GM23338 (cell line): ENCODE data around the gene ANKRD17. TPM values are rescaled to one million over a fixed set of nuclear protein-coding genes. Genes with fewer than 3 reads are reported as not detected.

Source experiments
- ATAC-seq: fragments of 200-7000 bp; cut with Tn5 transposase; 3 replicates; pipeline ENCODE4 v1.9.1; 2020
- DNase-seq: peaks from one replicate; pipeline ENCODE4 v3.0.0-alpha.2; 2015; ENCODE audit warnings: low spot score
- H2AFZ ChIP-seq: fragments of 200-600 bp; sonication (generic); 2 replicates; pipeline ENCODE4 v1.8.0; 2016; ENCODE audit warnings: antibody characterized with exemption, mild to moderate bottlenecking, moderate library complexity
- H3F3A ChIP-seq: fragments of 200-600 bp; sonication (generic); replicated peaks from 2 replicates; pipeline ENCODE4 v1.8.0; 2017; ENCODE audit warnings: antibody characterized with exemption, mixed run types, low read depth
- H3K27ac ChIP-seq: fragments of 200-600 bp; sonication (generic); 2 replicates; pipeline ENCODE4 v1.6.1; 2016; ENCODE audit warnings: low read depth
- H3K27me3 ChIP-seq: fragments of 200-600 bp; sonication (generic); 2 replicates; pipeline ENCODE4 v1.8.0; 2016; ENCODE audit warnings: mild to moderate bottlenecking, mixed run types, moderate library complexity; ENCODE audit not compliant: insufficient read depth
- H3K36me3 ChIP-seq: fragments of 200-600 bp; sonication (generic); 2 replicates; pipeline ENCODE4 v1.8.0; 2016; ENCODE audit warnings: mild to moderate bottlenecking; ENCODE audit not compliant: insufficient read depth
- H3K4me1 ChIP-seq: fragments of 200-600 bp; sonication (generic); 2 replicates; pipeline ENCODE4 v1.8.0; 2016; ENCODE audit warnings: mild to moderate bottlenecking, moderate library complexity; ENCODE audit not compliant: insufficient read depth
- H3K4me2 ChIP-seq: fragments of 200-600 bp; sonication (generic); 2 replicates; pipeline ENCODE4 v1.7.1; 2017; ENCODE audit warnings: mixed run types
- H3K4me3 ChIP-seq: fragments of 200-600 bp; sonication (generic); 2 replicates; pipeline ENCODE4 v1.6.1; 2016; ENCODE audit warnings: mixed run types
- H3K79me2 ChIP-seq: fragments of 200-600 bp; sonication (generic); replicated peaks from 2 replicates; pipeline ENCODE4 v1.8.0; 2017; ENCODE audit warnings: mild to moderate bottlenecking; ENCODE audit not compliant: insufficient read depth
- H3K9me2 ChIP-seq: fragments of 200-600 bp; sonication (generic); 2 replicates; pipeline ENCODE4 v1.8.0; 2017; ENCODE audit not compliant: insufficient read depth
- H4K20me1 ChIP-seq: fragments of 200-600 bp; sonication (generic); replicated peaks from 2 replicates; pipeline ENCODE4 v1.8.0; 2017; ENCODE audit warnings: mild to moderate bottlenecking; ENCODE audit not compliant: insufficient read depth
- H3K27ac Mint-ChIP-seq: 2 replicates; pipeline ENCODE4 v1.8.0; 2020; ENCODE audit warnings: inconsistent platforms, mild to moderate bottlenecking, moderate library complexity, mixed read lengths
- H3K27me3 Mint-ChIP-seq: 3 replicates; pipeline ENCODE4 v1.8.0; 2022; ENCODE audit warnings: low read depth, mild to moderate bottlenecking, moderate library complexity, mixed read lengths, inconsistent platforms; ENCODE audit not compliant: insufficient read depth, poor library complexity
- H3K36me3 Mint-ChIP-seq: 3 replicates; pipeline ENCODE4 v1.8.0; 2021; ENCODE audit warnings: low read depth, mild to moderate bottlenecking, inconsistent platforms, moderate library complexity, mixed read lengths
- H3K4me1 Mint-ChIP-seq: 3 replicates; pipeline ENCODE4 v1.8.0; 2020; ENCODE audit warnings: mild to moderate bottlenecking, inconsistent platforms, mixed read lengths
- H3K4me3 Mint-ChIP-seq: 3 replicates; pipeline ENCODE4 v1.8.0; 2021; ENCODE audit warnings: moderate library complexity, mild to moderate bottlenecking, inconsistent platforms, mixed read lengths
- H3K9me3 Mint-ChIP-seq: 3 replicates; pipeline ENCODE4 v1.8.0; 2020; ENCODE audit warnings: moderate library complexity, mild to moderate bottlenecking, inconsistent platforms, mixed read lengths
- CREB1 ChIP-seq: fragments of 250-450 bp; sonication (Bioruptor Pico); IDR thresholded peaks from 2 replicates; pipeline ENCODE4 v1.5.0; 2020; ENCODE audit warnings: low read depth, mild to moderate bottlenecking, moderate library complexity
- CTCF ChIP-seq, 2 experiments: fragments of 200-600 bp in 1 of 2; sonication (generic) in 1 of 2; conservative IDR thresholded peaks; 2 replicates each; pipeline versions ENCODE4 v1.5.1 to v1.6.1; 2016 to 2017; ENCODE audit warnings: antibody characterized with exemption in 2 of 2, low read depth in 2 of 2, mild to moderate bottlenecking in 2 of 2, moderate library complexity in 1 of 2
- EZH2 ChIP-seq: fragments of 200-600 bp; sonication (generic); IDR thresholded peaks from one replicate; pipeline ENCODE4 v1.8.0; 2017; ENCODE audit warnings: antibody characterized with exemption, mild to moderate bottlenecking, low read depth; ENCODE audit not compliant: unreplicated experiment
- EZH2phosphoT487 ChIP-seq: fragments of 200-600 bp; sonication (generic); IDR thresholded peaks from one replicate; pipeline ENCODE4 v1.8.1; 2018; ENCODE audit warnings: antibody characterized with exemption; ENCODE audit not compliant: unreplicated experiment
- JUNB ChIP-seq: IDR thresholded peaks from one replicate; pipeline ENCODE4 v1.6.1; 2016; ENCODE audit warnings: antibody characterized with exemption; ENCODE audit not compliant: unreplicated experiment
- NANOG ChIP-seq: IDR thresholded peaks from 2 replicates; pipeline ENCODE4 v1.6.1; 2016; ENCODE audit warnings: antibody characterized with exemption, borderline replicate concordance
- POLR2AphosphoS5 ChIP-seq: IDR thresholded peaks from 2 replicates; pipeline ENCODE4 v1.6.1; 2016; ENCODE audit warnings: antibody characterized with exemption, low read depth
- STAT1 ChIP-seq: IDR thresholded peaks from one replicate; pipeline ENCODE4 v1.6.1; 2016; ENCODE audit warnings: antibody characterized with exemption; ENCODE audit not compliant: unreplicated experiment
- ZNF114 ChIP-seq: fragments of 250-450 bp; sonication (Bioruptor Pico); IDR thresholded peaks from 2 replicates; pipeline ENCODE4 v1.5.0; 2020; ENCODE audit warnings: mild to moderate bottlenecking, moderate library complexity
- ZNF331 ChIP-seq: fragments of 250-450 bp; sonication (Bioruptor Pico); IDR thresholded peaks from 2 replicates; pipeline ENCODE4 v1.5.0; 2020; ENCODE audit warnings: low read depth, mild to moderate bottlenecking, moderate library complexity
- ZNF462 ChIP-seq: fragments of 250-450 bp; sonication (Bioruptor Pico); IDR thresholded peaks from 2 replicates; pipeline ENCODE4 v1.5.0; 2020; ENCODE audit warnings: mild to moderate bottlenecking, moderate library complexity
- polyA plus RNA-seq: library from polyadenylated mRNA; unstranded; fragments of >200 nt; fragmentation: Nextera tagmentation; extraction: Ambion mirVana; gene quantifications from 2 replicates; pipeline ENCODE4 v1.2.1, GENCODE V29; 2016
- total RNA-seq: library from RNA; depleted of rRNA; stranded (reverse); fragments of >200 nt; shearing (Covaris generic); gene quantifications from 2 replicates; pipeline ENCODE4 v1.2.3, GENCODE V29; 2014
- TF ChIP-seq, protein P1 (sequence below): IDR thresholded peaks from 2 replicates; pipeline ENCODE4 v1.6.1; 2016; ENCODE audit warnings: antibody characterized with exemption

Gene ANKRD17
- total and polyA plus RNA-seq, 2 experiments from 2014 or later: 41.9 to 85.3 TPM

DNA sequence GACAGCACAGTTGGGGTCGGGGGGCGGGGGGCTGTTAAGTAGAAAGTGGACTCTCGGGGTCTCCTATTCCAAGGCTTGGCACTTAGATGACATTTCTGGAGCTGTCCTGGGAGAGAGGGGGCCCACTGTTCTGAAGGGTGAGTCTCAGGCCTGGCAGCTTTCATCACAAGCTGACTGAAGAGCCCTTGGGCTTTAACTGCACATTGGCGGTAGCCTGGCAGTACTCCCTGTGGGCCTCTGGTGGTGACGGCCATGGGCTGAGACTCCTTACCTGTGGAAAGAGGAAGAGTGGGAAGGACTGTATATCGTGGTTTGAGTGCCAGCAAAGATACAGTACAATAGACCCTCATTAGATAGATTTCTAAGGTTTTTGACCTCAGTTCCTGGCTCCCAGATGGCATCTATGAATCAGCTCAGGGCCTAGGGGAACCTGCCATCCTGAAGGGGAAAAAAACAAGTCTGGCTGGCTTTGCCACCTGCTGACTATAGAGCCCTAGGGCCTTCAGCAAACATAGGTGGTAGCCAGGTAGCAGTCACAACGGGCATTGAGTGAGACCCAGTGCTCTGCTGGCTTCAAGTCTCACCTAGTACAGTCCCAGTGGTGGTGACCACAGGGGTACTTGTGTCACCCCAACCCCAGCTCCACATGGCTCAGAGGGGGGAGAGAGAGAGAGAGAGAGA lies 87.9 kb downstream of the ANKRD17 start (continued):
- TF ChIP-seq, protein P1, sequence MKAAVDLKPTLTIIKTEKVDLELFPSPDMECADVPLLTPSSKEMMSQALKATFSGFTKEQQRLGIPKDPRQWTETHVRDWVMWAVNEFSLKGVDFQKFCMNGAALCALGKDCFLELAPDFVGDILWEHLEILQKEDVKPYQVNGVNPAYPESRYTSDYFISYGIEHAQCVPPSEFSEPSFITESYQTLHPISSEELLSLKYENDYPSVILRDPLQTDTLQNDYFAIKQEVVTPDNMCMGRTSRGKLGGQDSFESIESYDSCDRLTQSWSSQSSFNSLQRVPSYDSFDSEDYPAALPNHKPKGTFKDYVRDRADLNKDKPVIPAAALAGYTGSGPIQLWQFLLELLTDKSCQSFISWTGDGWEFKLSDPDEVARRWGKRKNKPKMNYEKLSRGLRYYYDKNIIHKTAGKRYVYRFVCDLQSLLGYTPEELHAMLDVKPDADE: no peak
- TF ChIP-seq CREB1 (CRISPR knock-in tag) (no peak), POLR2AphosphoS5 (no peak), JUNB (no peak)

- no peak for ATAC-seq
- Mint-ChIP-seq H3K27me3 (peaks cover 6% of the 10 kb centered on the region), H3K9me3 (no peaks in the 10 kb centered on the region), H3K27ac (no peak overlapping the region), H3K36me3 (peaks cover 71% of the 10 kb centered on the region), H3K4me1 (no peaks in the 10 kb centered on the region), H3K4me3 (no peak overlapping the region)
- peaks cover 73% of the 10 kb centered on the region for H3K79me2 ChIP-seq
- H4K20me1 ChIP-seq: 0 out of 2 replicates have a peak, but pooled peaks cover 9% of the 10 kb centered on the region
- peaks cover 5% of the 10 kb centered on the region; the same call in 1 of the 2 replicates for H3K36me3 ChIP-seq
- no peak overlapping the region for H3K4me2 ChIP-seq
- TF ChIP-seq STAT1 (no peak), ZNF331 (CRISPR knock-in tag) (no peak), CREB1 (CRISPR knock-in tag) (no peak), POLR2AphosphoS5 (no peak), EZH2 (no peak), NANOG (no peak), ZNF114 (CRISPR knock-in tag) (no peak), EZH2phosphoT487 (no peak), CTCF (conservative IDR thresholded peaks at IDR 0.05; ENCODE audit: low read depth in 2 of 2) (no peak), ZNF462 (no peak)
- TF ChIP-seq, protein P1: no peak
- no peak overlapping the region for H2AFZ ChIP-seq
- H3K9me2 ChIP-seq: no peaks in the 10 kb centered on the region
- H3K27me3 ChIP-seq: no peaks in the 10 kb centered on the region
- H3F3A ChIP-seq: no peaks in the 10 kb centered on the region
- no peak overlapping the region for H3K4me3 ChIP-seq
- no peaks in the 10 kb centered on the region for H3K4me1 ChIP-seq
- no peak overlapping the region for H3K27ac ChIP-seq
- DNase-seq: no peak
These were observed 92.4 kb downstream of the ANKRD17 start for GRCh38 chr4:73166212-73166611.
